Measurements from ENCODE around the gene TBC1D5. TPM values are rescaled to one million over a fixed set of nuclear protein-coding genes. Genes with fewer than 3 reads are reported as not detected.

TBC1D5 gene
- total and polyA plus RNA-seq, 12 donors: 6.7 to 35.6 (median 30.5) TPM

DNA sequence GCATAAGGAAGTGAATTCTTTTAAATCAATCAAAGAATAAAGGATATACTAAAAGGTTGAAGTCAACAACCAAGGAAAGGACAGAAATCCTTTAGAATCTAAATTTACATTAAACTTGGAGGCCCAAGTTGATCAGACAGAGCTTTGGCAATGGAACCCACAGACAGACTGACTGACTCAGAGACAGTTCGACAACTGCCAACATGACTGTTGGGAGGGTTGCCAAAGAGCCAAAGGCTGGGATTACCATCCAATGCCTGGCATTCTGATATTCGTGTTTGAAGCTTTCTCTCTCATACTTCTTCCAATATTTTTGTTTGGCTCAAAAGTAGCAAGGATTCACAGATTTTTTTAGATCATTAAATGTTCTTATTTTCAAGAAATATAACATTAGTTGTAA is 451.5 kb downstream of the TBC1D5 start:
- no peak for TF ChIP-seq CTCF (IDR thresholded peaks at IDR 0.05)
- Histone ChIP-seq H3K9me3 (no peaks in the 10 kb centered on the region), H3K36me3 (peaks cover 0 to 25% (median 0%) of the 10 kb centered on the region in 9 donors), H3K27ac (no peak overlapping the region), H3K27me3 (no peaks in the 10 kb centered on the region), H3K4me1 (peaks cover 0 to 19% (median 10%) of the 10 kb centered on the region in 9 donors), H3K4me3 (no peak overlapping the region)
- peak in 1 of 2 donors; percentile 8 for DNase-seq
- intact Hi-C loops (cut with DNase I): no loop called here
- peak in 2 of 8 donors; percentile 45 to 52 for ATAC-seq
- WGBS, 2 donors: 45 to 58% methylated on average over 2 of the region's 2 CpGs

GRCh38 chr3:17288839-17289399 is 453.5 kb downstream of the TBC1D5 start:
- no peak for TF ChIP-seq CTCF (IDR thresholded peaks at IDR 0.05)
- H3K36me3 ChIP-seq: peaks cover 0 to 25% (median 0%) of the 10 kb centered on the region in 9 donors
- peaks cover 0 to 16% (median 10%) of the 10 kb centered on the region in 9 donors for H3K4me1 ChIP-seq
- no peak overlapping the region for H3K4me3 ChIP-seq
- intact Hi-C loops (cut with DNase I): no loop called here
- H3K27ac ChIP-seq: no peak overlapping the region
- DNase-seq: no peak
- no peaks in the 10 kb centered on the region for H3K9me3 ChIP-seq
- whole genome bisulfite sequencing, 2 donors: 97 to 98% methylated on average over 14 of the region's 14 CpGs
- peak in 1 of 8 donors; percentile 53 for ATAC-seq
- no peaks in the 10 kb centered on the region for H3K27me3 ChIP-seq

DNA sequence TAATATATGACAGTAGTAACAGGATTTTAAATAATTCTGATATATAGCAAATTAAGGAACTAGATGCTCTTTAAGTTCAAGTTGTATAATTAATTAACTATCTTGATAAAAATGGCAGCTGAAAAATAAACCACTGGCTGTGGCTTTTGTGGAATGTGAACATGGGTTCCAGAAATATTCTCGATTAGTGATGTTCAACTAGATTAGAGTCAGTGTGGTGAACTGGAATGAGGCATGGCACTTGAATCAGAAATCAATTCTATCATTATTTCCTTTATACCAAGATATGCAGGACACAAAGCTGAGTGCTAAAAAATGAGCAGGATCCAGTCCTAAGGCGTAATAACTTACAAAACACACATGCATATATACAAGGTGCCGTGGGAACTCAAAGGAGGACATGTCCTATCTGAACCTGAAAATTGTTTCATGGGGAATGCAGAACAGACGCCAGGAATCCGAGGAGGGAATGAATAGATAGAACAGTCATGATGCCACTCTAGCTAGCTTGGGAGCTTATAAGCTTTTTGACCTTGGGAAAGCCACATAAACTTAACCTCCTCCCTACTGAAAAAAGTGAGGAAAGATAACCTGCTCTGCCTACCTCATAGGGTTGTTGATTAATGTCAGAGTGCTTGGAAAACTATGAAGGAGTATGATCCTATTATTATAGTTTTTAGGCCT is 455.3 kb downstream of the TBC1D5 start:
- intact Hi-C loops (cut with DNase I): no loop called here
- 56 to 69% methylated on average over 5 of the region's 5 CpGs for WGBS, 2 donors
- H3K36me3 ChIP-seq: peaks cover 0 to 25% (median 0%) of the 10 kb centered on the region in 9 donors
- DNase-seq (no peak), ATAC-seq (peak in 4 of 8 donors; percentile 31 to 81 (median 52))
- peak overlapping the region in 4 of 10 donors; percentile 26 to 41 (median 30) for H3K27ac ChIP-seq
- no peaks in the 10 kb centered on the region for H3K27me3 ChIP-seq
- TF ChIP-seq CTCF (IDR thresholded peaks at IDR 0.05): no peak
- H3K4me1 ChIP-seq: peaks cover 0 to 16% (median 10%) of the 10 kb centered on the region in 9 donors
- H3K9me3 ChIP-seq: no peaks in the 10 kb centered on the region
- H3K4me3 ChIP-seq: no peak overlapping the region

DNA sequence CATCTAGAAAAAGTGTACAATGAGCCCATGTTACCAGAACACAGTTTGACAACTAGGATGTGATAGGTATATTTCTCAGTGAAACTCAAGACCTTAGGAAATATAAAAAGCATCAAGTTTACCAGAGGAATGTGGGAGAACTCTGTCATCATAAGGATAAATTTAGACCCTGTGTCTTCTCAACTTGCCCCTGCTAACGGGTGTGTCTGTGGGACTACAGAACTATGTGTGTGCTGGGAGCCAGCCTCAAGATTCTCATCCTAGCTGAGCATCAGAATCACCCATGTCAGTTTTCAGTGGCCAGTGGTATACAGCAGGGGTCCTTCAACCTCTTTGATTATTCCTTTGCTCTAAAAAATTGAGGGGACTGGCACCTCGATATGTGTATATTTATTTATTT is 464.4 kb downstream of the TBC1D5 start:
- Histone ChIP-seq H3K36me3 (no peaks in the 10 kb centered on the region), H3K9me3 (no peaks in the 10 kb centered on the region), H3K27me3 (no peaks in the 10 kb centered on the region), H3K27ac (no peak overlapping the region), H3K4me3 (no peak overlapping the region), H3K4me1 (no peaks in the 10 kb centered on the region)
- DNase-seq (no peak), ATAC-seq (no peak)
- 83 to 86% methylated on average over 2 of the region's 2 CpGs for WGBS, 2 donors
- intact Hi-C loops (cut with DNase I): no loop called here
- TF ChIP-seq CTCF (IDR thresholded peaks at IDR 0.05): no peak
